ENCODE results near the gene DLGAP1. TPM values are rescaled to one million over a fixed set of nuclear protein-coding genes. Genes with fewer than 3 reads are reported as not detected.

DLGAP1 gene
- total RNA-seq, 1 donor from 2014 or later, result 3.2 TPM

DNA sequence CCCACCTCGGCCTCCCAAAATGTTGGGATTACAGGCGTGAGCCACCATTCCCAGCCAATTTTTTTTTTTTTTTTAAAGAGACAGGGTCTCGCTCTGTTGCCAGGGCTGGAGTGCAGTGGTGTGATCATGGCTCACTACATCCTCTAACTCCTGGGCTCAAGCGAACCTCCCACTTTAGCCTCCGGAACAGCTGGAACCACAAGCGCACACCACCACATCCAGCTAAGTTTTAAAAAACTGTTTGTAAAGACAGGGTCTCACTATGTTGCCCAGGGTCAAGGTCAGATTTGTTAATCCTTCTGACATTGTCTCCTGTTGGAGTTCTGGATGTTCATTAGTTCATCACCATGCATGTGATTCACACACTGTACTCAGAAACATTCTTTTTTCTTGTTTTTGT is 855.2 kb downstream of the DLGAP1 start:
- intact Hi-C loops (cut with DNase I), result no loop called here
- no peaks in the 10 kb centered on the region for H3K9me3 ChIP-seq

DNA sequence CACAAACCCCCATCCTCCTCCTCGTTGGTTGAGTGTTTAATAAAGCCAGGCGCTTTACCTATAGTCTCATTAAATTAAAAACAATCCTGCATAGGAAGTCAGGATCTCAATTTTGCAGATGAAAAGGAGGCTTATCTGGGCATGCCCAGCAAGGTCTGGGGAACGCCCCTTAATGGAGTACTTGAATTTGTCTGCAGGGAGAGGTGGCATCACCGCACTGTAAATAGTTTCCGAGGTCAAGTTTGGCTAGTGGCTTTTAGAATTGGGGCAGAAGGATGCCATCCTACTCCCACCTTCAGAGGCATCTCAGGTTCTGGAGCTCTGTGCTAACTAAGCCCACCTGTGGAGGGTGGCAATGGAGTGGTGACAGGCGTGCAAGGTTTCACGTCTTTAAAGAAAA is 855.9 kb downstream of the DLGAP1 start:
- H3K36me3 ChIP-seq, result no peaks in the 10 kb centered on the region
- intact Hi-C loops (cut with DNase I), result no loop called here
- no peaks in the 10 kb centered on the region for H3K9me3 ChIP-seq
- peaks cover 52% of the 10 kb centered on the region for H3K4me1 ChIP-seq
- no peak overlapping the region for H3K4me3 ChIP-seq
- no peaks in the 10 kb centered on the region for H3K27me3 ChIP-seq
- TF ChIP-seq CTCF (IDR thresholded peaks at IDR 0.05) (no peak), POLR2A (IDR thresholded peaks at IDR 0.05) (no peak), POLR2AphosphoS5 (IDR thresholded peaks at IDR 0.05; ENCODE audit: insufficient read depth in 1 of 2, low read depth in 1 of 2) (no peak)
- no peak overlapping the region for H3K27ac ChIP-seq
- DNase-seq (ENCODE audit: extremely low spot score in 2 of 2), result no peak

More for the DNA sequence above, 855.2 kb downstream of the DLGAP1 start:
- H3K27me3 ChIP-seq, result no peaks in the 10 kb centered on the region
- DNase-seq (ENCODE audit: extremely low spot score in 2 of 2), result no peak
- H3K4me3 ChIP-seq, result no peak overlapping the region
- TF ChIP-seq POLR2A (IDR thresholded peaks at IDR 0.05) (no peak), POLR2AphosphoS5 (IDR thresholded peaks at IDR 0.05; ENCODE audit: insufficient read depth in 1 of 2, low read depth in 1 of 2) (no peak), CTCF (IDR thresholded peaks at IDR 0.05) (no peak)
- no peaks in the 10 kb centered on the region for H3K36me3 ChIP-seq
- peaks cover 53% of the 10 kb centered on the region for H3K4me1 ChIP-seq
- H3K27ac ChIP-seq, result no peak overlapping the region

DNA sequence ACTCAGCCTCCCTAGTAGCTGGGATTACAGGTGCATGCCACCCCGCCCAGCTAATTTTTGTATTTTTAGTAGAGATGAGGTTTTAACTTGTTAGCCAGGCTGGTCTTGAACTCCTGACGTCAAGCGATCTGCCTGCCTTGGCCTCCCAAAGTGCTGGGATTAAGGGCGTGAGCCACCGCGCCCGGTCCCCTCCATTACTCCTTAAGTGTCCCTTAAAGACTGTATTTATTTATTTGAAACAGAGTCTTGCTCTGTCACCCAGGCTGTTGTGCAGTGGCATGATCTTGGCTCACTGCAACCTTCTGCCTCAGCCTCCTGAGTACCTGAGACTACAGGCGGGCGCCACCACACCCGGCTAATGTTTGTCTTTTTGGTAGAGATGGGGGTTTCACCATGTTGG is 856.5 kb downstream of the DLGAP1 start:
- no peak for DNase-seq (ENCODE audit: extremely low spot score in 2 of 2)
- intact Hi-C loops (cut with DNase I), result no loop called here
- TF ChIP-seq CTCF (IDR thresholded peaks at IDR 0.05) (no peak), POLR2A (IDR thresholded peaks at IDR 0.05) (no peak), POLR2AphosphoS5 (IDR thresholded peaks at IDR 0.05; ENCODE audit: insufficient read depth in 1 of 2, low read depth in 1 of 2) (no peak)
- no peak overlapping the region for H3K4me3 ChIP-seq
- peaks cover 46% of the 10 kb centered on the region for H3K4me1 ChIP-seq
- H3K9me3 ChIP-seq, result no peaks in the 10 kb centered on the region
- peak overlapping the region; percentile 94 for H3K27ac ChIP-seq
- no peaks in the 10 kb centered on the region for H3K27me3 ChIP-seq
- H3K36me3 ChIP-seq, result no peaks in the 10 kb centered on the region

GRCh38 chr18:3597409-3598357 is 857.4 kb downstream of the DLGAP1 start:
- DNase-seq (ENCODE audit: extremely low spot score in 2 of 2), result no peak
- H3K4me1 ChIP-seq, result peaks cover 47% of the 10 kb centered on the region
- peak overlapping the region in 1 of 2 donors; percentile 14 for H3K4me3 ChIP-seq
- H3K27ac ChIP-seq, result peak overlapping the region; percentile 94
- no peak for TF ChIP-seq CTCF (IDR thresholded peaks at IDR 0.05)
- TF ChIP-seq POLR2AphosphoS5 (IDR thresholded peaks at IDR 0.05; ENCODE audit: insufficient read depth in 1 of 2, low read depth in 1 of 2), result no peak
- no peak for TF ChIP-seq POLR2A (IDR thresholded peaks at IDR 0.05)
- no peaks in the 10 kb centered on the region for H3K36me3 ChIP-seq
- intact Hi-C loops (cut with DNase I), result no loop called here
- no peaks in the 10 kb centered on the region for H3K27me3 ChIP-seq
- no peaks in the 10 kb centered on the region for H3K9me3 ChIP-seq
